ENCODE data around the gene DNAJC1. TPM values are rescaled to one million over a fixed set of nuclear protein-coding genes. Genes with fewer than 3 reads are reported as not detected.

Gene DNAJC1
- total RNA-seq, 1 experiment from 2014 or later = 12.9 TPM

GRCh38 chr10:21808550-21808949, 195.0 kb downstream of the DNAJC1 start:
- Histone ChIP-seq H3K36me3 (ENCODE audit: control insufficient read depth, insufficient read depth, low read length) (no peaks in the 10 kb centered on the region), H3K27ac (ENCODE audit: low read length) (no peak overlapping the region), H3K27me3 (ENCODE audit: control insufficient read depth, insufficient read depth, low read length) (no peaks in the 10 kb centered on the region), H3K4me3 (ENCODE audit: low read depth in 2 of 2, low read length in 2 of 2) (no peak overlapping the region), H3K9me3 (ENCODE audit: control insufficient read depth, insufficient read depth, low read depth, low read length) (no peaks in the 10 kb centered on the region), H3K4me1 (ENCODE audit: control insufficient read depth, insufficient read depth, low read length) (no peaks in the 10 kb centered on the region)
- in situ Hi-C loops (cut with HindIII; ENCODE audit: low pct_unique_long_range_greater_than_20kb, low sequenced_read_pairs) (no loop called here), intact Hi-C loops (cut with micrococcal nuclease; ENCODE audit: unreplicated experiment) (no loop called here)
- CTCF ChIA-PET = interaction anchor here (0.6 kb wide), 1 partner anchor 529 kb away, joined by 7 read pairs; no protein-coding TSS in a partner anchor
- DNase-seq (ENCODE audit: low read depth, low spot score) (no peak), ATAC-seq (no peak)
- BruUV-seq (replicated peaks) = no TSS peak
- TF ChIP-seq REST (IDR thresholded peaks at IDR 0.05; ENCODE audit: insufficient read depth in 1 of 2, low read depth in 2 of 2, low read length in 1 of 2) = no peak
- TF ChIP-seq CTCF (IDR thresholded peaks at IDR 0.05) = no peak
- no peak for TF ChIP-seq POLR2AphosphoS5 (IDR thresholded peaks at IDR 0.05; ENCODE audit: low read depth, low read length)
- no peak for TF ChIP-seq TCF7L2 (IDR thresholded peaks at IDR 0.05; ENCODE audit: low read depth, low read length)
- TF ChIP-seq SIN3A (IDR thresholded peaks at IDR 0.05; ENCODE audit: borderline replicate concordance, insufficient read depth, low read depth, low read length) = no peak
- POLR2A ChIA-PET = no interaction called here

- in situ Hi-C loops (cut with HindIII; ENCODE audit: low pct_unique_long_range_greater_than_20kb, low sequenced_read_pairs) (no loop called here), intact Hi-C loops (cut with micrococcal nuclease; ENCODE audit: unreplicated experiment) (no loop called here)
- DNase-seq (ENCODE audit: low read depth, low spot score) (no peak), ATAC-seq (no peak)
- ChIA-PET POLR2A (no interaction called here), CTCF (no interaction called here)
- no peaks in the 10 kb centered on the region for H3K9me3 ChIP-seq (ENCODE audit: control insufficient read depth, insufficient read depth, low read depth, low read length)
- H3K4me1 ChIP-seq (ENCODE audit: control insufficient read depth, insufficient read depth, low read length) = no peaks in the 10 kb centered on the region
- H3K27ac ChIP-seq (ENCODE audit: low read length) = no peak overlapping the region
- H3K27me3 ChIP-seq (ENCODE audit: control insufficient read depth, insufficient read depth, low read length) = no peaks in the 10 kb centered on the region
- no peaks in the 10 kb centered on the region for H3K36me3 ChIP-seq (ENCODE audit: control insufficient read depth, insufficient read depth, low read length)
- no TSS peak for BruUV-seq (replicated peaks)
- no peak overlapping the region for H3K4me3 ChIP-seq (ENCODE audit: low read depth in 2 of 2, low read length in 2 of 2)
- TF ChIP-seq TCF7L2 (IDR thresholded peaks at IDR 0.05; ENCODE audit: low read depth, low read length) (no peak), REST (IDR thresholded peaks at IDR 0.05; ENCODE audit: insufficient read depth in 1 of 2, low read depth in 2 of 2, low read length in 1 of 2) (no peak), CTCF (IDR thresholded peaks at IDR 0.05) (no peak), SIN3A (IDR thresholded peaks at IDR 0.05; ENCODE audit: borderline replicate concordance, insufficient read depth, low read depth, low read length) (no peak), POLR2AphosphoS5 (IDR thresholded peaks at IDR 0.05; ENCODE audit: low read depth, low read length) (no peak)
These were observed 196.3 kb downstream of the DNAJC1 start for GRCh38 chr10:21807180-21807579.

Data from Panc1 (cell line).